HepG2 (cell line): ENCODE measurements around the gene PGK1. TPM values are rescaled to one million over a fixed set of nuclear protein-coding genes. Genes with fewer than 3 reads are reported as not detected.

Experiments
- ATAC-seq: fragments of 200-7000 bp; cut with Tn5 transposase; 3 replicates; pipeline ENCODE4 v1.9.1; 2020; ENCODE audit warnings: mild to moderate bottlenecking, moderate library complexity
- BruUV-seq: library from RNA; stranded (reverse); fragments of 400-500 nt; replicated peaks from 2 replicates; lab custom pipeline; 2021; lab: Mats Ljungman, UMichigan
- CTCF ChIA-PET: fragments of 300-600 bp; formaldehyde crosslinking; extraction: SDS; loops from one replicate; lab custom pipeline; 2021; ENCODE audit warnings: low total read pairs, inconsistent platforms, low intra/inter-chr PET ratio; lab: Yijun Ruan, JAX
- POLR2A ChIA-PET: fragments of 350-600 bp; sonication (Branson Sonifier 250); formaldehyde crosslinking; loops from one replicate; lab custom pipeline; 2020; ENCODE audit warnings: antibody characterized with exemption, inconsistent platforms; lab: Yijun Ruan, JAX
- DNase-seq: peaks from one replicate; pipeline ENCODE4 v3.0.0-alpha.2; 2015; ENCODE audit warnings: low spot score
- FAIRE-seq: peaks from 3 replicates; lab custom pipeline; 2011; peaks lifted over from hg19 to GRCh38; lab: Jason Lieb, UNC
- H2AFZ ChIP-seq: one replicate; pipeline ENCODE4 v1.6.1; 2011; ENCODE audit warnings: low read length, inconsistent platforms
- H3K27ac ChIP-seq: fragments of 300-600 bp; 3 replicates; pipeline ENCODE4 v1.8.0; 2011; ENCODE audit warnings: mixed run types, mild to moderate bottlenecking, mixed read lengths, low read length, inconsistent platforms; ENCODE audit not compliant: insufficient read depth; ENCODE audit errors: extremely low read length
- H3K27me3 ChIP-seq, 2 experiments: fragments of 200-600 bp in 1 of 2; 2 replicates in 1 of 2; 3 replicates in 1 of 2; pipeline versions ENCODE4 v1.6.0 to v1.8.0; 2011; ENCODE audit warnings: low read length in 2 of 2, mild to moderate bottlenecking in 2 of 2, moderate library complexity in 2 of 2, inconsistent platforms in 1 of 2; ENCODE audit not compliant: insufficient read depth in 2 of 2, control insufficient read depth in 1 of 2
- H3K36me3 ChIP-seq, 2 experiments: fragments of 200-600 bp in 1 of 2; replicated peaks in 1 of 2; 2 replicates in 1 of 2; 3 replicates in 1 of 2; pipeline versions ENCODE4 v1.5.1 to v1.8.0; 2011; ENCODE audit warnings: low read length in 2 of 2, inconsistent platforms in 1 of 2; ENCODE audit not compliant: insufficient read depth in 2 of 2, control insufficient read depth in 1 of 2
- H3K4me1 ChIP-seq: 2 replicates; pipeline ENCODE4 v1.5.1; 2012; ENCODE audit warnings: low read length, inconsistent platforms; ENCODE audit not compliant: insufficient read depth
- H3K4me2 ChIP-seq: 2 replicates; pipeline ENCODE4 v1.6.0; 2011; ENCODE audit warnings: low read depth, low read length, inconsistent platforms
- H3K4me3 ChIP-seq, 3 experiments: fragments of 200-600 bp in 1 of 3; sonication (generic), shearing (Covaris generic) in 1 of 3; replicated peaks in 1 of 3; 2 replicates each; pipeline ENCODE4 v1.5.1; 2011 to 2016; ENCODE audit warnings: low read length in 3 of 3, inconsistent platforms in 2 of 3, low read depth in 2 of 3, mild to moderate bottlenecking in 2 of 3, control low read depth in 1 of 3, mixed read lengths in 1 of 3; ENCODE audit not compliant: insufficient read depth in 1 of 3
- H3K79me2 ChIP-seq: one replicate; pipeline ENCODE4 v1.6.1; 2011; ENCODE audit warnings: low read length, inconsistent platforms; ENCODE audit not compliant: insufficient read depth
- H3K9ac ChIP-seq: 2 replicates; pipeline ENCODE4 v1.6.0; 2011; ENCODE audit warnings: mild to moderate bottlenecking, low read depth, low read length, inconsistent platforms; ENCODE audit not compliant: insufficient read depth
- H3K9me3 ChIP-seq: 2 replicates; pipeline ENCODE4 v1.5.1; 2012; ENCODE audit warnings: mild to moderate bottlenecking, low read length
- H4K20me1 ChIP-seq: 2 replicates; pipeline ENCODE4 v1.6.0; 2011; ENCODE audit warnings: inconsistent platforms, mild to moderate bottlenecking, low read length, moderate library complexity; ENCODE audit not compliant: insufficient read depth
- ADNP ChIP-seq: sonication (generic); formaldehyde crosslinking; IDR thresholded peaks from 2 replicates; pipeline ENCODE4 v1.4.0; 2020; ENCODE audit warnings: missing genetic modification reagents
- HOXD1 ChIP-seq: sonication (generic); formaldehyde crosslinking; IDR thresholded peaks from 2 replicates; pipeline ENCODE4 v1.5.0; 2020; ENCODE audit warnings: missing genetic modification reagents
- KAT2B ChIP-seq: fragments of 150-350 bp; IDR thresholded peaks from 2 replicates; pipeline ENCODE4 v1.6.1; 2014; ENCODE audit warnings: low read depth, low read length, borderline replicate concordance
- MED1 ChIP-seq: sonication (generic); formaldehyde crosslinking; IDR thresholded peaks from 2 replicates; pipeline ENCODE4 v1.4.0; 2020; ENCODE audit warnings: missing genetic modification reagents
- NR2F2 ChIP-seq: IDR thresholded peaks from 2 replicates; pipeline ENCODE4 v1.6.1; 2012; ENCODE audit warnings: low read depth, inconsistent platforms, borderline replicate concordance
- NR3C1 ChIP-seq: sonication (generic); formaldehyde crosslinking; IDR thresholded peaks from 2 replicates; pipeline ENCODE4 v1.4.0; 2020; ENCODE audit warnings: missing genetic modification reagents
- SNAI1 ChIP-seq: sonication (generic); formaldehyde crosslinking; IDR thresholded peaks from 2 replicates; pipeline ENCODE4 v1.5.0; 2020; ENCODE audit warnings: mild to moderate bottlenecking, missing genetic modification reagents, borderline replicate concordance
- SP4 ChIP-seq: sonication (generic); formaldehyde crosslinking; IDR thresholded peaks from 2 replicates; pipeline ENCODE4 v1.8.1; 2023; ENCODE audit warnings: mild to moderate bottlenecking, missing genetic modification reagents
- ZNF333 ChIP-seq: sonication (generic); formaldehyde crosslinking; IDR thresholded peaks from 2 replicates; pipeline ENCODE4 v1.4.0; 2020; ENCODE audit warnings: mild to moderate bottlenecking, missing genetic modification reagents, borderline replicate concordance
- ZNF382 ChIP-seq: sonication (generic); formaldehyde crosslinking; IDR thresholded peaks from 2 replicates; pipeline ENCODE4 v1.5.0; 2020; ENCODE audit warnings: missing genetic modification reagents, mild to moderate bottlenecking, borderline replicate concordance
- ZNF569 ChIP-seq: sonication (generic); formaldehyde crosslinking; IDR thresholded peaks from 2 replicates; pipeline ENCODE4 v1.5.0; 2020; ENCODE audit warnings: mild to moderate bottlenecking, missing genetic modification reagents, moderate library complexity, borderline replicate concordance
- WGBS: methylation state at CpG from one replicate; pipeline ENCODE4 v1.1.6; 2017; ENCODE audit warnings: low lambda C conversion rate; 5-methylcytosine and 5-hydroxymethylcytosine counted together
- in situ Hi-C: cut with HindIII; loops from 2 replicates; pipeline ENCODE4 v1.10.0; 2017; ENCODE audit warnings: low pct_unique_long_range_greater_than_20kb; ENCODE audit not compliant: extremely low pct_ligation_motif_present
- intact Hi-C: fragments of 100-400 bp; cut with micrococcal nuclease; formaldehyde crosslinking; loops from one replicate; pipeline ENCODE4 v1.10.0; 2022; ENCODE audit not compliant: unreplicated experiment
- polyA plus RNA-seq, 8 experiments: library from polyadenylated mRNA; depleted of rRNA in 3 of 8; stranded (reverse) in 7 of 8; unstranded in 1 of 8; fragments of >200 nt; fragmentation: Illumina TruSeq in 4 of 8; extraction: Trizol in 4 of 8; gene quantifications; 2 replicates each; pipeline versions ENCODE4 v1.2.1 to v1.2.3, GENCODE V29; 2011 to 2016; ENCODE audit warnings: low read depth in 4 of 8, missing spikeins in 1 of 8, mixed read lengths in 1 of 8; ENCODE audit not compliant: insufficient read depth in 1 of 8
- total RNA-seq, 5 experiments: library from RNA; depleted of rRNA; stranded (reverse); fragments of >200 nt; fragmentation: Illumina TruSeq; extraction: Trizol; gene quantifications; 2 replicates each; pipeline ENCODE4 v1.2.3, GENCODE V29; 2016; ENCODE audit warnings: low read depth in 1 of 5
- TF ChIP-seq, protein P1 (sequence below): sonication (generic); formaldehyde crosslinking; IDR thresholded peaks from 2 replicates; pipeline ENCODE4 v1.5.0; 2020; ENCODE audit warnings: missing genetic modification reagents, mild to moderate bottlenecking, borderline replicate concordance
- TF ChIP-seq, protein P2 (sequence below): sonication (generic); formaldehyde crosslinking; conservative IDR thresholded peaks from 2 replicates; pipeline ENCODE4 v1.8.0; 2022; ENCODE audit warnings: low read depth, missing genetic modification reagents

The PGK1 gene
- total and polyA plus RNA-seq, 2 of the 13 experiments (the other 11 are each of a cell fraction or from before 2014, with no cell fraction given), result 325 to 1,274 TPM

DNA sequence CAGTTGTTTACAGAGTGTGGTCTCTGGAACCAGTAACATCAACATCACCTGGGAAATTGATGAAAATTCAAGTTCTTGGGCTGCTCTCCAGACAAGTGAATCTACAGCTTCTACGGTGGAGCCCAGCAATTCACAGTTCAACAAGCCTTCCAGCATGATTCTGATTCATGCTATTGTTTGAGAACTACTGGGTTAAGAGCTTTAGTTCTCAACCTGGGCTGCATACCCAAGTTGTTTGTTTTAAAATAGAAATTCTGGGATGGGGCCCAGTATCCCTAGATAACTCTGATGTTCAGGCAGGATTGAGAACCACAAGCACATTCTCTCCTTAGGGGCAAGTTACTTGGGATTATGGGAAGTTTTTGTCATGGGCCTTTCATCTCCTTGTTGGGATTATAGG, 37.9 kb upstream of the PGK1 start:
- POLR2A ChIA-PET, result interaction anchor here (1.5 kb wide), 1 partner anchor 74 kb away, joined by 3 read pairs; the partner anchor contains the start of gene TAF9B

More for the DNA sequence above, 37.9 kb upstream of the PGK1 start:
- WGBS, result 20% methylated on average over 1 of the region's 1 CpG
- TF ChIP-seq SP4 (CRISPR knock-in tag) (no peak), ZNF569 (CRISPR knock-in tag) (no peak), NR2F2 (no peak), ZNF382 (CRISPR knock-in tag) (no peak), KAT2B (no peak), ADNP (CRISPR knock-in tag) (no peak), MED1 (CRISPR knock-in tag) (no peak), SNAI1 (CRISPR knock-in tag) (no peak), NR3C1 (CRISPR knock-in tag) (no peak), ZNF333 (CRISPR knock-in tag) (no peak), HOXD1 (CRISPR knock-in tag) (no peak)
- TF ChIP-seq, protein P1, sequence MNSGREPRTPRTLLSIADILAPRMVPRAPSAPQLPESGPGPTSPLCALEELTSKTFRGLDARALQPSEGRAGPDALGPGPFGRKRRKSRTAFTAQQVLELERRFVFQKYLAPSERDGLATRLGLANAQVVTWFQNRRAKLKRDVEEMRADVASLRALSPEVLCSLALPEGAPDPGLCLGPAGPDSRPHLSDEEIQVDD (CRISPR knock-in tag), result no peak
- TF ChIP-seq, protein P2, sequence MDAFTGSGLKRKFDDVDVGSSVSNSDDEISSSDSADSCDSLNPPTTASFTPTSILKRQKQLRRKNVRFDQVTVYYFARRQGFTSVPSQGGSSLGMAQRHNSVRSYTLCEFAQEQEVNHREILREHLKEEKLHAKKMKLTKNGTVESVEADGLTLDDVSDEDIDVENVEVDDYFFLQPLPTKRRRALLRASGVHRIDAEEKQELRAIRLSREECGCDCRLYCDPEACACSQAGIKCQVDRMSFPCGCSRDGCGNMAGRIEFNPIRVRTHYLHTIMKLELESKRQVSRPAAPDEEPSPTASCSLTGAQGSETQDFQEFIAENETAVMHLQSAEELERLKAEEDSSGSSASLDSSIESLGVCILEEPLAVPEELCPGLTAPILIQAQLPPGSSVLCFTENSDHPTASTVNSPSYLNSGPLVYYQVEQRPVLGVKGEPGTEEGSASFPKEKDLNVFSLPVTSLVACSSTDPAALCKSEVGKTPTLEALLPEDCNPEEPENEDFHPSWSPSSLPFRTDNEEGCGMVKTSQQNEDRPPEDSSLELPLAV (CRISPR knock-in tag), result no peak
- ATAC-seq (no peak), DNase-seq (no peak), FAIRE-seq (no peak)
- no peak overlapping the region for H3K4me2 ChIP-seq
- no peaks in the 10 kb centered on the region for H3K79me2 ChIP-seq
- H3K36me3 ChIP-seq, result no peaks in the 10 kb centered on the region
- H3K27ac ChIP-seq, result no peak overlapping the region
- H2AFZ ChIP-seq, result no peak overlapping the region
- CTCF ChIA-PET, result no interaction called here
- BruUV-seq, result no TSS peak
- no peaks in the 10 kb centered on the region for H4K20me1 ChIP-seq
- H3K4me3 ChIP-seq, result no peak overlapping the region
- intact Hi-C loops (no loop called here), in situ Hi-C loops (no loop called here)
- no peaks in the 10 kb centered on the region for H3K27me3 ChIP-seq
- 0 out of 2 replicates have a peak, but pooled peaks cover 8% of the 10 kb centered on the region for H3K4me1 ChIP-seq
- no peak overlapping the region for H3K9ac ChIP-seq
- H3K9me3 ChIP-seq, result peaks cover 9% of the 10 kb centered on the region; the same call in 1 of the 2 replicates
